Measurements from ENCODE around the gene TCAIM.

GRCh38 chr3:44414517-44415090, 76.0 kb downstream of the TCAIM start:
- TF ChIP-seq CTCF (IDR thresholded peaks at IDR 0.05; ENCODE audit: extremely low read depth in 1 of 2, insufficient read depth in 1 of 2, low read depth in 1 of 2, low read length in 2 of 2) (no peak), MYC (IDR thresholded peaks at IDR 0.05; ENCODE audit: low read depth, low read length) (no peak), FOS (IDR thresholded peaks at IDR 0.05; ENCODE audit: borderline replicate concordance, insufficient read depth, low read length) (no peak)
